B cell (primary cell): ENCODE data around the gene WDR7. TPM values are rescaled to one million over a fixed set of nuclear protein-coding genes. Genes with fewer than 3 reads are reported as not detected.

ENCODE experiments used
- ATAC-seq: fragments of 200-7000 bp; cut with Tn5 transposase; one replicate; pipeline ENCODE4 v1.10.0; 2021; ENCODE audit warnings: low read depth, mild to moderate bottlenecking, moderate number of reproducible peaks, moderate library complexity
- CTCF ChIA-PET: fragments of 350-600 bp; sonication (Branson Sonifier 250); formaldehyde crosslinking; loops from one replicate; lab custom pipeline; 2021; ENCODE audit warnings: antibody characterized with exemption, inconsistent platforms; lab: Charles Lee
- POLR2A ChIA-PET: fragments of 350-600 bp; sonication (Branson Sonifier 250); formaldehyde crosslinking; loops from one replicate; lab custom pipeline; 2021; ENCODE audit warnings: antibody characterized with exemption; lab: Charles Lee
- DNase-seq: peaks from one replicate; pipeline ENCODE4 v3.0.0; 2013
- H2AFZ ChIP-seq: 2 replicates; pipeline ENCODE4 v1.6.1; 2012; ENCODE audit warnings: mild to moderate bottlenecking, low read depth, low read length; ENCODE audit not compliant: insufficient read depth, poor library complexity, severe bottlenecking
- H3K27ac ChIP-seq, 2 donors: 1 replicate in 1 of 2; 2 replicates in 1 of 2; pipeline ENCODE4 v1.5.1; 2012 to 2013; ENCODE audit warnings: low read length in 2 of 2, mild to moderate bottlenecking in 2 of 2, moderate library complexity in 1 of 2
- H3K27me3 ChIP-seq, 4 experiments: fragments of 200-600 bp in 1 of 4; sonication (generic) in 1 of 4; replicated peaks in 1 of 4; 1 replicate in 2 of 4; 2 replicates in 2 of 4; pipeline versions ENCODE4 v1.6.1 to v1.7.0; 2013 to 2016; ENCODE audit warnings: low read length in 3 of 4, mild to moderate bottlenecking in 2 of 4, mixed read lengths in 1 of 4, moderate library complexity in 1 of 4; ENCODE audit not compliant: insufficient read depth in 4 of 4, control insufficient read depth in 3 of 4; ENCODE audit errors: control extremely low read depth in 1 of 4
- H3K36me3 ChIP-seq, 2 experiments: replicated peaks in 1 of 2; 1 replicate in 1 of 2; 2 replicates in 1 of 2; pipeline versions ENCODE4 v1.6.1 to v1.7.1; 2013; ENCODE audit warnings: low read length in 1 of 2; ENCODE audit not compliant: insufficient read depth in 2 of 2, control insufficient read depth in 1 of 2; ENCODE audit errors: control extremely low read depth in 1 of 2, extremely low read depth in 1 of 2
- H3K4me1 ChIP-seq, 2 donors: fragments of 200-600 bp in 1 of 2; sonication (generic) in 1 of 2; 1 replicate in 1 of 2; 2 replicates in 1 of 2; pipeline versions ENCODE4 v1.5.1 to v1.6.1; 2013 to 2017; ENCODE audit warnings: low read length in 2 of 2; ENCODE audit not compliant: control insufficient read depth in 2 of 2, insufficient read depth in 2 of 2
- H3K4me2 ChIP-seq: replicated peaks from 2 replicates; pipeline ENCODE3; 2012; ENCODE audit warnings: mild to moderate bottlenecking, low read depth, low read length; ENCODE audit not compliant: poor library complexity, severe bottlenecking
- H3K4me3 ChIP-seq, 5 experiments: fragments of 200-600 bp in 1 of 5; sonication (generic) in 1 of 5; 1 replicate in 3 of 5; 2 replicates in 2 of 5; pipeline versions ENCODE4 v1.5.1 to v1.7.0; 2011 to 2016; ENCODE audit warnings: low read length in 4 of 5, mild to moderate bottlenecking in 4 of 5, low read depth in 2 of 5, control low read depth in 1 of 5, moderate library complexity in 1 of 5; ENCODE audit not compliant: insufficient read depth in 1 of 5; ENCODE audit errors: control extremely low read depth in 1 of 5, extremely low read depth in 1 of 5
- H3K79me2 ChIP-seq: fragments of 200-600 bp; sonication (generic); one replicate; pipeline ENCODE4 v1.6.0; 2016; ENCODE audit warnings: low read length; ENCODE audit not compliant: control insufficient read depth, insufficient read depth
- H3K9ac ChIP-seq: fragments of 200-600 bp; sonication (generic); 2 replicates; pipeline ENCODE4 v1.6.1; 2017; ENCODE audit warnings: mild to moderate bottlenecking, low read length, moderate library complexity
- H3K9me3 ChIP-seq, 3 donors: one replicate each; pipeline versions ENCODE4 v1.6.1 to v1.7.1; 2013; ENCODE audit warnings: low read length in 2 of 3; ENCODE audit not compliant: control insufficient read depth in 2 of 3, insufficient read depth in 1 of 3; ENCODE audit errors: control extremely low read depth in 1 of 3
- H4K20me1 ChIP-seq: 2 replicates; pipeline ENCODE4 v1.6.0; 2012; ENCODE audit warnings: mild to moderate bottlenecking, low read length; ENCODE audit not compliant: insufficient read depth, control insufficient read depth, poor library complexity, severe bottlenecking
- H3K27ac Mint-ChIP-seq: one replicate; pipeline ENCODE4 v1.8.0; 2021; ENCODE audit warnings: mixed read lengths
- H3K27me3 Mint-ChIP-seq: one replicate; pipeline ENCODE4 v1.8.0; 2021; ENCODE audit warnings: mixed read lengths
- H3K4me1 Mint-ChIP-seq: one replicate; pipeline ENCODE4 v1.8.0; 2021; ENCODE audit warnings: mixed read lengths
- H3K4me3 Mint-ChIP-seq: one replicate; pipeline ENCODE4 v1.8.0; 2021; ENCODE audit warnings: mixed read lengths
- H3K9me3 Mint-ChIP-seq: one replicate; pipeline ENCODE4 v1.8.0; 2022; ENCODE audit warnings: mixed read lengths; ENCODE audit not compliant: insufficient read depth
- CTCF ChIP-seq: fragments of 200-600 bp; IDR thresholded peaks from one replicate; pipeline ENCODE4 v1.8.0; 2022; ENCODE audit warnings: antibody characterized with exemption, mild to moderate bottlenecking
- EZH2 ChIP-seq: IDR thresholded peaks from 2 replicates; pipeline ENCODE4 v1.6.1; 2012; ENCODE audit warnings: borderline replicate concordance, low read depth, mild to moderate bottlenecking, moderate library complexity, low read length; ENCODE audit not compliant: insufficient read depth, poor library complexity, severe bottlenecking
- WGBS: methylation state at CpG from one replicate; pipeline ENCODE4 v1.1.5; 2013; ENCODE audit warnings: missing lambda C conversion rate; ENCODE audit not compliant: insufficient coverage; 5-methylcytosine and 5-hydroxymethylcytosine counted together
- intact Hi-C: fragments of 100-400 bp; cut with micrococcal nuclease; formaldehyde crosslinking; loops from one replicate; pipeline ENCODE4 v1.10.0; 2022
- polyA plus RNA-seq: library from polyadenylated mRNA; depleted of rRNA; stranded (reverse); fragments of >200 nt; gene quantifications from 2 replicates; pipeline ENCODE4 v1.2.3, GENCODE V29; 2012
- total RNA-seq, 2 donors: library from RNA; stranded (reverse); fragments of 120-200 nt in 1 of 2; gene quantifications; 1 replicate in 1 of 2; 2 replicates in 1 of 2; pipeline versions ENCODE4 v1.2.3 to v1.2.4, GENCODE V29; 2013 to 2022

The WDR7 gene
- total and polyA plus RNA-seq, 2 donors (not counting 1 experiment from before 2014, with no cell fraction given) = 5.5 to 45.0 TPM

DNA sequence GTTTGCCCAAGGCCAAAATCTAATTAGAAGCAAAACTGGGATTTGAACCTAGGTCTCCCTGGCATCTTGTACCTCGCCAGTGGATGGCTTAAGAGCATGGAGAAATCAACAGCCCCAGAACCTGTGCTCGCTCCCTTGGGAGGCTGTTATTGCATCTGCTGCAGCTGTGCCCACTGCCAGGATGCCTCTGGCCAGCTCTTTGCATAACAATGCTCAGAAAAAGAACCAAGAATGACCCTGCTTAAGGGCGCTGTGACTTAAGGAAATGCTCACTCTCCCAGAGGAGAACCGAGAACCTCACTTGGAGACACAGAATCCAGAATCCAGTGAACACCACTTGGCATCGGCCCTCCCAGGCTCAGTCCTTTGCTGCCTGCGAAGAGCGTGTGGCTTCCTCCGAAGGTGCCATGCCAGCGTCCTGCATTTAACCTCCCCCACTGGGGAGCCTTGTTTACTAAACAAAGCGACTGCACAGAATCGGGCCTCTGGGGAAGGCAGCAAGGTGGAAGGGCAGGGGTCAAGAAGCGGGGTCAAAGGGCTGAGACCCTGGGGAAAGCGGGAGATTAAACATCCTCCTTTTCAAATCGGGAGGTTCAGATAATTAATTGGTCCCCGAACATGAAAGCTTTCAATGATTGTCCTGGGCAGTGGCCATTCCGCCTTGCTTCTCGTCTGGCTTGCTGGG is 424.7 kb downstream of the WDR7 start:
- Histone ChIP-seq H4K20me1 (no peaks in the 10 kb centered on the region), H3K4me1 (peaks cover 23 to 25% of the 10 kb centered on the region in 2 donors), H3K4me2 (no peak overlapping the region), H2AFZ (no peak overlapping the region), H3K9ac (no peak overlapping the region), H3K9me3 (peaks cover 0 to 51% (median 4%) of the 10 kb centered on the region in 3 donors), H3K79me2 (no peaks in the 10 kb centered on the region), H3K4me3 (no peak overlapping the region), H3K27me3 (peaks cover 0 to 71% (median 54%) of the 10 kb centered on the region in 4 experiments), H3K27ac (no peak overlapping the region), H3K36me3 (no peaks in the 10 kb centered on the region)
- peaks cover 77% of the 10 kb centered on the region for H3K27me3 Mint-ChIP-seq
- H3K4me1 Mint-ChIP-seq = peaks cover 28% of the 10 kb centered on the region
- no peaks in the 10 kb centered on the region for H3K9me3 Mint-ChIP-seq
- ChIA-PET CTCF (no interaction called here), POLR2A (no interaction called here)
- no peak for ATAC-seq
- 91% methylated on average over 17 of the region's 17 CpGs for WGBS
- peak overlapping the region; percentile 53 for H3K27ac Mint-ChIP-seq
- TF ChIP-seq EZH2 (no peak), CTCF (no peak)
- no peak for DNase-seq
- H3K4me3 Mint-ChIP-seq = no peak overlapping the region
- intact Hi-C loops = no loop called here

- H3K4me1 Mint-ChIP-seq = peaks cover 28% of the 10 kb centered on the region
- POLR2A ChIA-PET = no interaction called here
- TF ChIP-seq EZH2 (no peak), CTCF (no peak)
- H3K9me3 Mint-ChIP-seq = peaks cover 3% of the 10 kb centered on the region
- H3K27ac Mint-ChIP-seq = no peak overlapping the region
- DNase-seq (no peak), ATAC-seq (no peak)
- H3K27me3 Mint-ChIP-seq = peaks cover 76% of the 10 kb centered on the region
- H2AFZ ChIP-seq = no peak overlapping the region
- peak overlapping the region; percentile 52 for H3K4me3 Mint-ChIP-seq
- peaks cover 0 to 78% (median 58%) of the 10 kb centered on the region in 4 experiments for H3K27me3 ChIP-seq
- H3K4me3 ChIP-seq = no peak overlapping the region
- peaks cover 23 to 26% of the 10 kb centered on the region in 2 donors for H3K4me1 ChIP-seq
- no peaks in the 10 kb centered on the region for H3K79me2 ChIP-seq
- CTCF ChIA-PET = no interaction called here
- intact Hi-C loops = no loop called here
- no peaks in the 10 kb centered on the region for H3K36me3 ChIP-seq
- peaks cover 3 to 61% (median 4%) of the 10 kb centered on the region in 3 donors for H3K9me3 ChIP-seq
- peak overlapping the region; percentile 51 for H3K4me2 ChIP-seq
- no peak overlapping the region for H3K9ac ChIP-seq
- no peaks in the 10 kb centered on the region for H4K20me1 ChIP-seq
- 68% methylated on average over 12 of the region's 13 CpGs for WGBS
- no peak overlapping the region for H3K27ac ChIP-seq
Measured at GRCh38 chr18:57077005-57077765, 426.0 kb downstream of the WDR7 start.
